HG02571 (cell line): ENCODE results near the gene CD8B2.
"Not testable (repeated sequence)": the region's sequence is repeated elsewhere in the genome, so short reads cannot be mapped to it uniquely, and the experiment has no call there.

Source experiments
- ATAC-seq: cut with Tn5 transposase; IDR thresholded peaks from one replicate; pipeline ENCODE4 v1.9.1; 2021; ENCODE audit warnings: mild to moderate bottlenecking, moderate library complexity; ENCODE audit not compliant: unreplicated experiment

CD8B2 gene

DNA sequence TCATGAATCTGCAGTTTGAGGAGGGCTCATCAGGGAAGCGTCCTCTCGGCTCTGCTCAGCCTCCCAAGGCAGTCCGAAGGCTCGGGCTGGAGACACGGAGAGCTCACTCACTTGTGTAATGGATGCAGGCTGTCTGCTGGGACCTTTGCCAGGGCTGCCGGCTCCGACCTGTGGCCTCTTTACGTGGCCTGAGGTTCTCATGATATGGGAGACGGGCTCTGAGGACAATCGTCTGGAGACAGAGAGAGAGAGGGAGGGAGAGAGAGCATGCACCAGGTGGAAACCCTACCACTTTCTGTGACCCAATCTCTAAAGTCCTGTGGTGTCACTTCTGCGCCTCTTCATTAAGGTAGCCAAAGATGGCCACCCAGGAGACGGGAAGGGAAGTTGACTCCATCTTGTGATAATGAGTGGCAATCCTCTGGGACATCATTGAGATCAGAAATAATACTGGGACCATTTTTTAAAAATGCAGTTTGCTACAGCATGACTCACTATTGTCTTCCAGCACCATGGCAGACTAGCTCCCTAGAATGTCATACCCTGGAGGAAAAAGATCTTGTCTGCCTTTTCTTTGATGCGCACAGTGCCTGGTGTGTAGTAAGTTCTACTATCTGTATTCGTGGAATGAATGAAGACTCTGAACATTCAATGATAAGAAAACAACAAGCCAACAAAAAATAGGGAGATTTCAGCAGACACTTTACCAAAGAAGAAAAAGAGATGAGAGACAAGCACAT lies 60.2 kb downstream of the CD8B2 start:
- ATAC-seq = no peak

DNA sequence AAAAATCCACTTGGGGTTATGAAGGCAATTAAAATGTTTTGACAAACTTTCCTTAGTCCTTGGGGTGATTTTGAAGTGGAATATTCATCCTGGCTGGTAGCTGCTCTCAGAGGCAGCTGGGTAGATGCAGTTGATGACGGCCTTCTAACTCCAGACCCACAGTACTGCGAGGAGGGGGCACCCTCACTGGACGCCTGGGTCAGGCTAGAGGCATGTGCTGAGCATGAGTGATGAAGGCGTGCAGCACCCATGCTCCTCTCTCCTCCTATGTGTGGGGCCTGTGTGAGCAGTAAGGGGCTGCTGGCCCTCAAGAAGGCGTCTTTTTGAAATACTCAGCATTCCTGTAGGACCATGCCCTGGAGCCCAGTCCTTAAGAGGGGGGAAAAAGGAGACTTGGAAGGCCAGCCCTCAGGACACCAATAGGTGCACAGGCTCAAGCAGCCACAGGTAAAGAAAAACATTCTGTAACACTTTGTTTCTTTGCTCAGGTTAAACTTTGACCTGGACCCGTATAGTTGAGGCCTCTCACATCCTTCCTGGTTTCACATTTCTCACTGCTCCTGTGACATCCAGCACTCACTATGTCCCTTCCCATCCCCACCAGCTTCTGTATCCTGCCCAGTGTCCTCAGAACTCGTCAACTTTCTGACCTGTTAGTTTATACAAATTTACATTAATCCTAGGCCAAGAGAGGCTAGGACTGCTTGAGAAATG lies 64.4 kb downstream of the CD8B2 start:
- ATAC-seq = no peak

DNA sequence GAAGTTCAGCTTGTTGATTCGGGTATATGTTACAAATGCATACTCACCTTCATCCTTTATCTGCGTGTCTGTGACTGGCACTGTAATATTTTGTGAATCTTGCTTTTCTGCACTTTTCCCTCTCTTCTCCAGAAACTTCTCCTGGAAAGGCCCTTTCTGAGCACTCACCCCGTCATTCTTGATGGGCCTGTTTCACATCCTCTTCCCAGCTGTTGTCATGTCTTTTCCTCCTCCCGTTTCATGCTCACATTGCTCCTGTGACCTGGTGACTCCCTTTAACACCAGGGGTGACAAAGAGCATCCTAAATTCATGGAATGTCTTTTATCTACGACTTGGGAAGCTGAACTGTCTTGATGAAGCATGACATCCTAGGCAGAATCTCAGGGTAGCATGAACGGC lies 65.8 kb downstream of the CD8B2 start:
- no peak for ATAC-seq

GRCh38 chr2:106553321-106553720 lies 66.2 kb downstream of the CD8B2 start:
- no peak for ATAC-seq

GRCh38 chr2:106554411-106554810 lies 67.2 kb downstream of the CD8B2 start:
- ATAC-seq = no peak

GRCh38 chr2:106555053-106555452 lies 67.9 kb downstream of the CD8B2 start:
- ATAC-seq = no peak

- not testable (repeated sequence) for ATAC-seq
These were observed 72.6 kb downstream of the CD8B2 start for GRCh38 chr2:106559786-106560185.

- no peak for ATAC-seq
These were observed 73.6 kb downstream of the CD8B2 start for GRCh38 chr2:106560773-106561172.

DNA sequence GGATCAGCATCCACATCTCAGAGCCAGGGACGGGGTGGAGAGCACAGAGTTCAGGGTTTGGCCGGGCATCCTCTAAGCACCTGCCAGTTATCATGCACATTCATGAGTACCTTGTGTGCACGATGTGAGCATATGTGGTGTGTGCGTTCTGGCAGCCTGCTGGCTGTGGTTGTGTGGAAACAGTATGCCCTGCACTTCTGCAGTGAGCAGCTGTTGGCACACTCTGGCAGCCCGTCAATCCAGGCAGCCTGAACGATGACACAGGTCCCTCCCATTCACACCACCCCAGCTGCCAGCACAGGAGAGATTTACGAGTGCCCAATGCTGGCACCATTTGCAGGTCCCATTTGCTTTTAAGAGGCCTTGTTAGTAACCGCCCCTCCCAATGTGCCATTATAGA lies 74.2 kb downstream of the CD8B2 start:
- ATAC-seq = no peak

- ATAC-seq = no peak
These were observed 74.6 kb downstream of the CD8B2 start for GRCh38 chr2:106561803-106562202.

- ATAC-seq = no peak
These were observed 75.4 kb downstream of the CD8B2 start for GRCh38 chr2:106562268-106563186.

DNA sequence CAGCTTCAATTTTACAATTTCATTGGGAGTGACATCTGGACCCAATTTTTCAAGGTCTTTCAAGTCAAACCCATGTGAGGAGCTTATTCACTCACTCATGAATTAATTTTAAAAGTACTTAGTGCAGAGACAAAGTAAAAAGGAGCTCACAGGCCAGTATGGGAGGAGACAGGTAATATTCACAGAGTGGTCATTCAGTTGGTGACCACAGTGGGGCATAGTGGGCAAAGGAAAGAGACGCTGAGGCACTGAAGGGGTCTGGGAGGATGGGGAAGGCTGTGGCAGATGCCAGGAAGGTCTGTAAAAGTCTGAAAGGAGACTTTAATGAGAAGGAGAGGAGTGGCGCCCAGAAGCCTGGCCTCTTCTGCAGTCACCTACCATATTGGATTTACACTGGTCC lies 76.0 kb downstream of the CD8B2 start:
- no peak for ATAC-seq

DNA sequence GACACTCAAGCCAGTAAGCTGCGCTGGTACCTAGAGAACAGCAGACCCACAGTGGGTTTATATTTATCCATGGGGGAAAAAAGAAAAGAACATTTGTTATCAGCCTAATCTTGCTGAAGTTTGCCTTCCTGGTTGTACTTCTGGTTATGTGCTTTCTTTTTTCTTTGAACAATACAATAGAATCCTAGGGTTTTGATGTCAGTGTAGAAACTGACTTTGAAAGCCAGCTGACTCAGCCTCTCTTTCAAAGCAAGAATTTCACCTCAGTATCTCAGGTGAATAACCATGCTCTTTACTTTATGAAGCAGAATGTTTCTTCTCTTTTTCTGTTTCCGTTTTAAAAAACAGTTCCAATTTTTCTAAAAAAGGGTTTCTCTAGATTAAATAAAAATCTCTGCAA lies 78.4 kb downstream of the CD8B2 start:
- ATAC-seq = no peak

DNA sequence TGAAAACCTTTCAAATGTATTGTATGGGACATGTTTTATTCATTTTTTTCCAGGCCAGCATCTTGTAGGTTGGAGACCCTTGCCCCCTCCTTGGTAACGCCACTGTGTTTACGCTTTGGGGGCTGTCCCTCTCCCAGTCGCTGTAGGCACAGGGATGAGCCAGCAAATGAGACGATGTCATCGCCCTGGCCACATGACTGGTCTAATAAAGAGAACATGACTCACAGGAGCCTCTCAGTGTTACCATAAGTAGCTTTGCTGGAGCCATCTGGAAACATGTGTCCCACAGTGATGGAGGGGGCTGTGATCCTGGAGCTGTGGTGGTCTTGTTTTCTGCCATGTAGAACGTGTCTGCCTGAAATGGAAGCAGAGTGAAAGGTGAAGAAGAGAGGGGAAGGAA lies 78.9 kb downstream of the CD8B2 start:
- no peak for ATAC-seq

GRCh38 chr2:106566484-106566883 lies 79.3 kb downstream of the CD8B2 start:
- not testable (repeated sequence) for ATAC-seq

GRCh38 chr2:106570316-106570715 lies 83.2 kb downstream of the CD8B2 start:
- no peak for ATAC-seq
